GM23248 (cell line): ENCODE data around the gene SLC36A4.

Source experiments
- EZH2 ChIP-seq: fragments of 200-600 bp; sonication (generic); IDR thresholded peaks from 2 replicates; pipeline ENCODE4 v1.6.1; 2018; ENCODE audit warnings: antibody characterized with exemption, mild to moderate bottlenecking; ENCODE audit not compliant: insufficient read depth, poor library complexity, severe bottlenecking
- EZH2phosphoT487 ChIP-seq: fragments of 200-600 bp; sonication (generic); IDR thresholded peaks from 2 replicates; pipeline ENCODE4 v1.6.1; 2018; ENCODE audit warnings: antibody characterized with exemption, moderate library complexity, mild to moderate bottlenecking, low read depth; ENCODE audit not compliant: insufficient read depth

DNA sequence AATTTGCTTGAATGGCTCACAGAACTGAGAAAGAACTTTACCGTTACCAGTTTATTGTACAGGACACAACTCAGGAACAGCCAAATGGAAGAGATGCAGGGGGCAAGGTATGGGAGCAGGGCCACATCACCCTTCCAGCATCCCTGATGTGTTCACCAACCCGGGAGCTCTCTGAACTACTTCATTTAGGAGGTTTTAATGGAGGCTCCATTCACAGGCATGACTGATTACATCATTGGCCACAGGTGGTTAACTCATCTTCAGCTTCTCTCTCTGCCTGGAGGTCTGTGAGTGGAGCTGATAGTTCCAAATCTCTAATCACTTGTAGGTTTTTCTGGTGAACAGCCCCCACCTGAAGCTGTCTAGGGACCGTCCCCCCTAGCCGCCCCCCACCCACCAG is 83.5 kb downstream of the SLC36A4 start:
- TF ChIP-seq EZH2 (no peak), EZH2phosphoT487 (no peak)
